HEK293 (cell line): Measurements from ENCODE around the gene ATF6B.

Experiments
- CTCF ChIP-seq: fragments of 450-650 bp; formaldehyde crosslinking; IDR thresholded peaks from 2 replicates; pipeline ENCODE4 v1.5.1; 2016; ENCODE audit warnings: missing biosample characterization, missing genetic modification characterization
- GLIS2 ChIP-seq: fragments of 450-650 bp; formaldehyde crosslinking; IDR thresholded peaks from 2 replicates; pipeline ENCODE4 v1.5.1; 2016; ENCODE audit warnings: missing biosample characterization, missing genetic modification characterization
- KLF1 ChIP-seq: fragments of 450-650 bp; formaldehyde crosslinking; IDR thresholded peaks from 2 replicates; pipeline ENCODE4 v1.5.1; 2016; ENCODE audit warnings: missing biosample characterization, missing genetic modification characterization
- KLF8 ChIP-seq: fragments of 450-650 bp; formaldehyde crosslinking; IDR thresholded peaks from 2 replicates; pipeline ENCODE4 v1.5.1; 2016; ENCODE audit warnings: missing biosample characterization, missing genetic modification characterization
- PATZ1 ChIP-seq: fragments of 450-650 bp; formaldehyde crosslinking; IDR thresholded peaks from 2 replicates; pipeline ENCODE4 v1.5.1; 2016; ENCODE audit warnings: missing biosample characterization, missing genetic modification characterization
- REPIN1 ChIP-seq: fragments of 450-650 bp; formaldehyde crosslinking; IDR thresholded peaks from 2 replicates; pipeline ENCODE4 v1.5.1; 2017; ENCODE audit warnings: missing biosample characterization, missing genetic modification characterization, low read depth
- SCRT2 ChIP-seq: fragments of 450-650 bp; formaldehyde crosslinking; IDR thresholded peaks from 2 replicates; pipeline ENCODE4 v1.5.1; 2016; ENCODE audit warnings: missing biosample characterization, missing genetic modification characterization
- TCF7L2 ChIP-seq: IDR thresholded peaks from 2 replicates; pipeline ENCODE4 v1.6.1; 2011; ENCODE audit warnings: low read depth, mild to moderate bottlenecking, inconsistent platforms, low read length, moderate library complexity, borderline replicate concordance
- TSHZ1 ChIP-seq: fragments of 450-650 bp; formaldehyde crosslinking; IDR thresholded peaks from 2 replicates; pipeline ENCODE4 v1.5.1; 2016; ENCODE audit warnings: missing biosample characterization, missing genetic modification characterization, borderline replicate concordance
- ZBTB10 ChIP-seq: fragments of 450-650 bp; formaldehyde crosslinking; IDR thresholded peaks from 2 replicates; pipeline ENCODE4 v1.5.1; 2016; ENCODE audit warnings: missing biosample characterization, missing genetic modification characterization
- ZIC2 ChIP-seq: fragments of 450-650 bp; formaldehyde crosslinking; IDR thresholded peaks from 2 replicates; pipeline ENCODE4 v1.5.1; 2016; ENCODE audit warnings: missing biosample characterization, missing genetic modification characterization
- ZNF2 ChIP-seq: fragments of 450-650 bp; formaldehyde crosslinking; IDR thresholded peaks from 2 replicates; pipeline ENCODE4 v1.5.1; 2016; ENCODE audit warnings: missing biosample characterization, missing genetic modification characterization
- ZNF341 ChIP-seq: fragments of 450-650 bp; formaldehyde crosslinking; IDR thresholded peaks from 2 replicates; pipeline ENCODE4; 2016; ENCODE audit warnings: low read depth, missing biosample characterization, missing genetic modification characterization
- ZNF423 ChIP-seq: fragments of 450-650 bp; formaldehyde crosslinking; IDR thresholded peaks from 2 replicates; pipeline ENCODE4 v1.5.1; 2016; ENCODE audit warnings: missing biosample characterization, missing genetic modification characterization
- ZNF449 ChIP-seq: fragments of 450-650 bp; formaldehyde crosslinking; IDR thresholded peaks from 2 replicates; pipeline ENCODE4 v1.5.1; 2017; ENCODE audit warnings: missing biosample characterization, mild to moderate bottlenecking, missing genetic modification characterization, moderate library complexity
- ZNF561 ChIP-seq: fragments of 450-650 bp; IDR thresholded peaks from 2 replicates; pipeline ENCODE4 v1.5.1; 2018; ENCODE audit warnings: missing biosample characterization, missing genetic modification characterization, borderline replicate concordance
- ZNF654 ChIP-seq: fragments of 450-650 bp; formaldehyde crosslinking; IDR thresholded peaks from 2 replicates; pipeline ENCODE4 v1.5.1; 2016; ENCODE audit warnings: low read depth, missing biosample characterization, missing genetic modification characterization
- ZNF837 ChIP-seq: fragments of 450-650 bp; formaldehyde crosslinking; IDR thresholded peaks from 2 replicates; pipeline ENCODE4 v1.5.1; 2016; ENCODE audit warnings: missing biosample characterization, missing genetic modification characterization

Gene ATF6B

GRCh38 chr6:32154514-32155161 is 26.6 kb upstream of the ATF6B start (continued):
- no peak for TF ChIP-seq TSHZ1 (tag by site-specific recombination)
- TF ChIP-seq ZNF449 (tag by site-specific recombination) = peak; percentile 86
- TF ChIP-seq SCRT2 (tag by site-specific recombination) = peak; percentile 91
- no peak for TF ChIP-seq ZNF561
- TF ChIP-seq CTCF = peak; percentile 93
- TF ChIP-seq ZNF654 (tag by site-specific recombination) = peak; percentile 56
- peak; percentile 36; the same call in 1 of the 2 replicates for TF ChIP-seq KLF1
- 0 out of 2 replicates have a peak, but pooled peaks have one; percentile 16 for TF ChIP-seq ZNF2 (tag by site-specific recombination)
- TF ChIP-seq GLIS2 (tag by site-specific recombination) = peak; percentile 78
- TF ChIP-seq ZIC2 (tag by site-specific recombination) = peak; percentile 99
- no peak for TF ChIP-seq KLF8 (tag by site-specific recombination)
- no peak; the same call in 1 of the 2 replicates for TF ChIP-seq REPIN1
- TF ChIP-seq ZNF341 = peak; percentile 60
- peak; percentile 81 for TF ChIP-seq PATZ1 (tag by site-specific recombination)
- no peak for TF ChIP-seq TCF7L2
- TF ChIP-seq ZNF423 (tag by site-specific recombination) = peak; percentile 82
- TF ChIP-seq ZBTB10 (tag by site-specific recombination) = no peak; the same call in none of the 2 replicates
- 0 out of 2 replicates have a peak, but pooled peaks have one; percentile 56 for TF ChIP-seq ZNF837 (tag by site-specific recombination)
